ENCODE measurements around the gene FATE1.

The FATE1 gene

DNA sequence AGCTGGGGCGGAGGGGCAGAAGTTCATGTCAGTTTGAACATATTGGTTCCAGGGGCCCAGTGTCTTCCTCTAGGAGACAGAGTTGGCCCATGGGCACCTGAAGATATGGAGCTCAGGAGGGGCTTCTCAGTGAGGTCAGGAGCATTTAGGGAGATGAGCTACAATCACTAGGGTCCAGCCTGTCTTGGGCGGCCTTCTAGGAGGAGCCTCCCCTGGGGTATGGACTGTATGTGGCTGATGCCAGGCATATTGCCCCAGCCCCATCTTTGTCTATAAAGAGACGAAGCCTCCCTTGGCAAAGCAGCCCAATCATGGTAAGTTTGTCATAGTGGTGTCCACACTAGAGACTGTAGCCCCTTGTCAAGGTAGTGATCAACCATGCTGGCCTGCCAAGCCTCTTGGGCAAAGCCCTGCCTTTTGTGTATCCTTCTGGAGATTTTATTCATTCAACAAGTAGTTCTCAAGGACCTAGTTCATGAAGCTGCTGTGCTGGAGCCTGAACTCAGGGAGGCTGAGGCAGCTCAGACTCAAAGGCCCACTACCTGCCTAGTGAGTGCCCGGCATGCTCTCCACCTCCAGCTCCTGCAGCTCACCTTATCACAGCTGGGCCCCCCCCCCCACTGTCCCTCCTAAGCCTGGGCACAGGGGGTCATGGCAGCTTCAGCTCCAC, 13.4 kb downstream of the FATE1 start:
- no peak for TF ChIP-seq CTCF (conservative IDR thresholded peaks at IDR 0.05; ENCODE audit: low read depth, low read length)
- no peak overlapping the region for H3K4me3 ChIP-seq (ENCODE audit: low read length)
- DNase-seq (ENCODE audit: low read depth): no peak

DNA sequence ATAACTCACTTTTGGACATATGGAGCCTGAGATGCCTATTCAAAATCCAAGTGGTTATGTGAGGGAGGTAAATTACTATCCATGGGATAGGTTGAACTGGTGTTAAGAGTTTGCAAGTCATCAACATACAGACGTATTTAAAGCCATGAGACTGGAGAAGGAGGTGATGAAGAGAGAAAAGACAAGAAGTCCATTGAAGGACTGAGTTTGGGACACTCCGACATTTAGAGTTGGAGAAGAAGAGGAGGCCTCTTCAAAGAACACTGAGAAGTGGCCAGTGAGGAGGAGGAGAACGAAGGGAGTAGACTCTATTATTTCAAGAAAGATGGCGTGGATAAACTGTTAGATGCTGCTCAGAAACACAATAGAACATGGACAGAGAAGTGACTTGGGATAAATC, 18.6 kb downstream of the FATE1 start, which contains the start of gene CNGA2:
Gene CNGA2 (plus strand): TSS at position 301 of the 400 bp plus-strand sequence. CDS start 3,738 bp downstream, outside the sequence.
- no peak for TF ChIP-seq CTCF (conservative IDR thresholded peaks at IDR 0.05; ENCODE audit: low read depth, low read length)

DNA sequence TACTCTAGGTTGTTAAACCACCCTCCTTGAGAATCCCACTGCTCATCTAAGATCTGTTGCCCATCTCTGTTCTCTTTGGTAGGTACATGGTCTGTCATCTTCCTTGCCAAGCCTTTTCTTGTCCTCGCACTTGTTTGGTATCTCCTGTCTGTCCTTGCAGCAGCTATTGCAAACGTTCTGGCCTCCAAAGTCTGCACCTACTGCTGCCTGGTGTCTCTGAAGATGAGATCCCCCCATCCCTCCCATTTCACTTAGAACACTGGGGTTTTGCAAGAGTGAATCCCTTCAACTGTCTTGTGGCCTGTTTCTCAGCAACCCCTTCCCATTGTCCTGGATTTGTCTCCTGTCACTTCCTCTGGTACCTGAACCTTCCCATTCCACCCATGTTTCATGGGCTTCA, 19.4 kb downstream of the FATE1 start:
- no peak for DNase-seq (ENCODE audit: low read depth)
- no peak for TF ChIP-seq CTCF (conservative IDR thresholded peaks at IDR 0.05; ENCODE audit: low read depth, low read length)
- no peak overlapping the region for H3K4me3 ChIP-seq (ENCODE audit: low read length)

More for the DNA sequence above, 18.6 kb downstream of the FATE1 start, which contains the start of gene CNGA2:
- no peak within 1 kb of the TSS for H3K4me3 ChIP-seq (ENCODE audit: low read length)
- DNase-seq (ENCODE audit: low read depth): no peak

DNA sequence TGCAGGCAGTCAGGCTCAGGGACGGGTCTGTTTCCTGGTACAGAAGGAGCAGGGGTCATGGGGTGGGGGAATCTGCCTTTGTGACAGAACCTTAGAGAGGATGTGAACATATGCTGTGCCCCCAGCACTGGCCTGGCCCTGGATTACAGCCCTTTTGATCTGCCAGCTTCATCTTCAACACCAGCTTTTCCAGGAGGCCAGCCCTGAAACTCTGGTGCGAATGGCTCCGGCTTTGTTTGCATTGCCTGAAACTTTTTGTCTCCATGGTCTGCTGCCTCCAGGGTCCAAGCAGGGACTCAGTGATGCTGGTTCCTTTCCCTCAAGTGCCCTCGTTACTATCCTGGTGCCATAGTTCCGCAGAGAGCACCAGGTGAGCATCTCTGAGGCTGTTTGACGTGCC, 20.9 kb downstream of the FATE1 start:
- H3K4me3 ChIP-seq (ENCODE audit: low read length): no peak overlapping the region
- no peak for TF ChIP-seq CTCF (conservative IDR thresholded peaks at IDR 0.05; ENCODE audit: low read depth, low read length)
- DNase-seq (ENCODE audit: low read depth): no peak

GRCh38 chrX:151737494-151737893, 21.7 kb downstream of the FATE1 start:
- DNase-seq (ENCODE audit: low read depth): no peak
- TF ChIP-seq CTCF (conservative IDR thresholded peaks at IDR 0.05; ENCODE audit: low read depth, low read length): no peak
- no peak overlapping the region for H3K4me3 ChIP-seq (ENCODE audit: low read length)

GRCh38 chrX:151738751-151739150, 22.9 kb downstream of the FATE1 start:
- no peak overlapping the region for H3K4me3 ChIP-seq (ENCODE audit: low read length)
- TF ChIP-seq CTCF (conservative IDR thresholded peaks at IDR 0.05; ENCODE audit: low read depth, low read length): no peak
- DNase-seq (ENCODE audit: low read depth): no peak

- no peak for DNase-seq (ENCODE audit: low read depth)
- no peak for TF ChIP-seq CTCF (conservative IDR thresholded peaks at IDR 0.05; ENCODE audit: low read depth, low read length)
- no peak overlapping the region for H3K4me3 ChIP-seq (ENCODE audit: low read length)
Observed at GRCh38 chrX:151741606-151742005, 25.8 kb downstream of the FATE1 start.
